GM18873 (cell line): ENCODE measurements around the gene SIX1.

Experiments
- ATAC-seq: cut with Tn5 transposase; IDR thresholded peaks from one replicate; pipeline ENCODE4 v1.9.1; 2021; ENCODE audit warnings: mild to moderate bottlenecking, moderate library complexity, moderate number of reproducible peaks; ENCODE audit not compliant: unreplicated experiment, low FRiP score

SIX1 gene

GRCh38 chr14:60643463-60644314 is 5.6 kb downstream of the SIX1 start:
- no peak for ATAC-seq

- no peak for ATAC-seq
Measured at GRCh38 chr14:60643141-60643462, 6.2 kb downstream of the SIX1 start.

GRCh38 chr14:60642270-60643140 is 6.8 kb downstream of the SIX1 start:
- ATAC-seq: no peak

GRCh38 chr14:60641742-60642269 is 7.5 kb downstream of the SIX1 start:
- ATAC-seq: no peak

GRCh38 chr14:60640859-60641741 is 8.2 kb downstream of the SIX1 start:
- ATAC-seq: no peak

- no peak for ATAC-seq
Measured at GRCh38 chr14:60639674-60640073, 9.6 kb downstream of the SIX1 start.

GRCh38 chr14:60637479-60638315 is 11.6 kb downstream of the SIX1 start:
- no peak for ATAC-seq

- ATAC-seq: no peak
Measured at GRCh38 chr14:60636879-60637478, 12.3 kb downstream of the SIX1 start.

- ATAC-seq: no peak
Measured at GRCh38 chr14:60634153-60634552, 15.1 kb downstream of the SIX1 start.

GRCh38 chr14:60632777-60633176 is 16.5 kb downstream of the SIX1 start:
- ATAC-seq: peak; percentile 82

GRCh38 chr14:60632257-60632656 is 17.0 kb downstream of the SIX1 start:
- ATAC-seq: peak; percentile 68

GRCh38 chr14:60631842-60632241 is 17.4 kb downstream of the SIX1 start:
- peak; percentile 3 for ATAC-seq

GRCh38 chr14:60630129-60630528 is 19.1 kb downstream of the SIX1 start:
- ATAC-seq: no peak

GRCh38 chr14:60628892-60629291 is 20.4 kb downstream of the SIX1 start:
- ATAC-seq: no peak

GRCh38 chr14:60622917-60623257 is 26.4 kb downstream of the SIX1 start:
- ATAC-seq: no peak

- ATAC-seq: no peak
Measured at GRCh38 chr14:60622210-60622916, 26.9 kb downstream of the SIX1 start.

- no peak for ATAC-seq
Measured at GRCh38 chr14:60621386-60621785, 27.9 kb downstream of the SIX1 start.

- no peak for ATAC-seq
Measured at GRCh38 chr14:60618241-60618640, 31.0 kb downstream of the SIX1 start.
